WTC11 (cell line): ENCODE data around the gene TM9SF1. TPM values are rescaled to one million over a fixed set of nuclear protein-coding genes. Genes with fewer than 3 reads are reported as not detected.
A peak's percentile ranks its signal among the peaks of the same experiment; 100 is the strongest.

Experiments used
- AFF4 ChIP-seq: sonication (generic); formaldehyde crosslinking; IDR thresholded peaks from 2 replicates; pipeline ENCODE4 v1.8.1; 2023; ENCODE audit warnings: mild to moderate bottlenecking, missing genetic modification reagents, borderline replicate concordance
- ATF1 ChIP-seq: sonication (generic); formaldehyde crosslinking; IDR thresholded peaks from 2 replicates; pipeline ENCODE4 v1.8.1; 2023; ENCODE audit warnings: mild to moderate bottlenecking, moderate library complexity, missing genetic modification reagents
- CBFB ChIP-seq: sonication (generic); formaldehyde crosslinking; IDR thresholded peaks from 2 replicates; pipeline ENCODE4 v1.8.1; 2022; ENCODE audit warnings: mild to moderate bottlenecking, low read depth, missing genetic modification reagents
- CREB1 ChIP-seq: sonication (generic); formaldehyde crosslinking; IDR thresholded peaks from 2 replicates; pipeline ENCODE4 v1.8.0; 2023; ENCODE audit warnings: mild to moderate bottlenecking, missing genetic modification reagents
- E2F1 ChIP-seq: sonication (generic); formaldehyde crosslinking; IDR thresholded peaks from 2 replicates; pipeline ENCODE4 v1.8.0; 2022; ENCODE audit warnings: mild to moderate bottlenecking, missing genetic modification reagents
- E2F5 ChIP-seq: sonication (generic); formaldehyde crosslinking; IDR thresholded peaks from 2 replicates; pipeline ENCODE4 v1.8.1; 2022; ENCODE audit warnings: mild to moderate bottlenecking, moderate library complexity, missing genetic modification reagents
- ESRRA ChIP-seq: sonication (generic); formaldehyde crosslinking; IDR thresholded peaks from 2 replicates; pipeline ENCODE4 v1.8.1; 2022; ENCODE audit warnings: mild to moderate bottlenecking, missing genetic modification reagents, borderline replicate concordance
- FOXK1 ChIP-seq: sonication (generic); formaldehyde crosslinking; IDR thresholded peaks from 2 replicates; pipeline ENCODE4 v1.8.0; 2022; ENCODE audit warnings: mild to moderate bottlenecking, moderate library complexity, missing genetic modification reagents
- GABPB1 ChIP-seq: sonication (generic); formaldehyde crosslinking; IDR thresholded peaks from 2 replicates; pipeline ENCODE4 v1.8.1; 2023; ENCODE audit warnings: mild to moderate bottlenecking, missing genetic modification reagents
- GRHL2 ChIP-seq: fragments of 250-450 bp; sonication (Bioruptor Pico); IDR thresholded peaks from 2 replicates; pipeline ENCODE4 v1.8.0; 2022; ENCODE audit warnings: mild to moderate bottlenecking, moderate library complexity; ENCODE audit not compliant: insufficient replicate concordance, severe bottlenecking
- JAZF1 ChIP-seq: fragments of 250-450 bp; sonication (Bioruptor Pico); IDR thresholded peaks from 2 replicates; pipeline ENCODE4 v1.9.0; 2021; ENCODE audit warnings: moderate library complexity, mild to moderate bottlenecking, inconsistent platforms
- MAX ChIP-seq: sonication (generic); formaldehyde crosslinking; IDR thresholded peaks from 2 replicates; pipeline ENCODE4 v1.8.0; 2022; ENCODE audit warnings: mild to moderate bottlenecking, missing genetic modification reagents
- NFATC4 ChIP-seq: fragments of 250-450 bp; sonication (Bioruptor Pico); IDR thresholded peaks from 2 replicates; pipeline ENCODE4 v1.9.0; 2021; ENCODE audit warnings: mild to moderate bottlenecking
- NFE2L1 ChIP-seq: sonication (generic); formaldehyde crosslinking; IDR thresholded peaks from 2 replicates; pipeline ENCODE4 v1.8.1; 2023; ENCODE audit warnings: missing genetic modification reagents
- RELA ChIP-seq: sonication (generic); formaldehyde crosslinking; IDR thresholded peaks from 2 replicates; pipeline ENCODE4 v1.8.1; 2022; ENCODE audit warnings: missing genetic modification reagents, mild to moderate bottlenecking, borderline replicate concordance
- SP1 ChIP-seq: sonication (generic); formaldehyde crosslinking; conservative IDR thresholded peaks from 2 replicates; pipeline ENCODE4 v1.8.1; 2022; ENCODE audit warnings: missing genetic modification reagents
- STAT6 ChIP-seq: sonication (generic); formaldehyde crosslinking; conservative IDR thresholded peaks from 2 replicates; pipeline ENCODE4 v1.8.1; 2023; ENCODE audit warnings: mild to moderate bottlenecking, low read depth, missing genetic modification reagents, moderate library complexity
- TP53 ChIP-seq: sonication (generic); formaldehyde crosslinking; IDR thresholded peaks from 2 replicates; pipeline ENCODE4 v1.8.1; 2023; ENCODE audit warnings: mild to moderate bottlenecking, missing genetic modification reagents
- USF1 ChIP-seq: sonication (generic); formaldehyde crosslinking; IDR thresholded peaks from 2 replicates; pipeline ENCODE4 v1.8.0; 2022; ENCODE audit warnings: mild to moderate bottlenecking, missing genetic modification reagents
- ZBTB21 ChIP-seq: sonication (generic); formaldehyde crosslinking; IDR thresholded peaks from 2 replicates; pipeline ENCODE4 v1.8.1; 2023; ENCODE audit warnings: mild to moderate bottlenecking, missing genetic modification reagents, borderline replicate concordance
- ZNF219 ChIP-seq: sonication (generic); formaldehyde crosslinking; IDR thresholded peaks from 2 replicates; pipeline ENCODE4 v1.8.0; 2023; ENCODE audit warnings: missing genetic modification reagents, mild to moderate bottlenecking, borderline replicate concordance
- ZNF263 ChIP-seq: sonication (generic); formaldehyde crosslinking; IDR thresholded peaks from 2 replicates; pipeline ENCODE4 v1.8.1; 2022; ENCODE audit warnings: low read depth, mild to moderate bottlenecking, moderate library complexity, missing genetic modification reagents
- ZNF317 ChIP-seq: sonication (generic); formaldehyde crosslinking; IDR thresholded peaks from 2 replicates; pipeline ENCODE4 v1.8.1; 2023; ENCODE audit warnings: low read depth, mild to moderate bottlenecking, moderate library complexity, missing genetic modification reagents, borderline replicate concordance
- ZNF416 ChIP-seq: fragments of 250-450 bp; sonication (Bioruptor Pico); IDR thresholded peaks from 2 replicates; pipeline ENCODE4 v1.9.0; 2021; ENCODE audit warnings: mild to moderate bottlenecking, inconsistent platforms
- ZSCAN18 ChIP-seq: fragments of 250-450 bp; sonication (Bioruptor Pico); IDR thresholded peaks from 2 replicates; pipeline ENCODE4 v2.1.2; 2022; ENCODE audit warnings: mild to moderate bottlenecking, moderate library complexity
- total RNA-seq: library from RNA; stranded (reverse); gene quantifications from 3 replicates; pipeline ENCODE4 v1.2.3, GENCODE V29; 2021

Gene TM9SF1
- total RNA-seq, 1 experiment from 2014 or later: 27.9 TPM

- no peak for TF ChIP-seq TP53
- TF ChIP-seq GABPB1 (CRISPR knock-in tag): peak; percentile 94
- TF ChIP-seq ZNF317 (CRISPR knock-in tag): no peak
- peak; percentile 96 for TF ChIP-seq FOXK1 (CRISPR knock-in tag)
- 0 out of 2 replicates have a peak, but pooled peaks have one; percentile 33 for TF ChIP-seq ZBTB21 (CRISPR knock-in tag)
- TF ChIP-seq RELA (CRISPR knock-in tag): 0 out of 2 replicates have a peak, but pooled peaks have one; percentile 45
- TF ChIP-seq JAZF1 (CRISPR knock-in tag): no peak
- peak; percentile 51; the same call in 1 of the 2 replicates for TF ChIP-seq NFE2L1 (CRISPR knock-in tag)
- no peak for TF ChIP-seq GRHL2 (CRISPR knock-in tag)
- peak; percentile 52; the same call in 1 of the 2 replicates for TF ChIP-seq E2F5 (CRISPR knock-in tag)
- 0 out of 2 replicates have a peak, but pooled peaks have one; percentile 59 for TF ChIP-seq CBFB (CRISPR knock-in tag)
- TF ChIP-seq AFF4 (CRISPR knock-in tag): peak; percentile 75; the same call in 1 of the 2 replicates
- peak; percentile 99 for TF ChIP-seq USF1 (CRISPR knock-in tag)
- 0 out of 2 replicates have a peak, but pooled peaks have one; percentile 73 for TF ChIP-seq E2F1 (CRISPR knock-in tag)
- TF ChIP-seq SP1 (CRISPR knock-in tag): peak; percentile 90
- no peak for TF ChIP-seq STAT6 (CRISPR knock-in tag)
- TF ChIP-seq ZSCAN18 (CRISPR knock-in tag): no peak
- TF ChIP-seq CREB1: peak; percentile 94
- peak; percentile 94; the same call in 1 of the 2 replicates for TF ChIP-seq ZNF416
- TF ChIP-seq ZNF219 (CRISPR knock-in tag): no peak
- TF ChIP-seq ATF1 (CRISPR knock-in tag): 0 out of 2 replicates have a peak, but pooled peaks have one; percentile 57
- TF ChIP-seq NFATC4: 0 out of 2 replicates have a peak, but pooled peaks have one; percentile 66
- peak; percentile 83; the same call in 1 of the 2 replicates for TF ChIP-seq ESRRA (CRISPR knock-in tag)
- peak; percentile 91 for TF ChIP-seq MAX (CRISPR knock-in tag)
- TF ChIP-seq ZNF263 (CRISPR knock-in tag): peak; percentile 59; the same call in 1 of the 2 replicates
Observed at GRCh38 chr14:24212924-24213865, 18.0 kb upstream of the TM9SF1 start, which contains the start of gene CHMP4A (continued).
